Esophagus muscularis mucosa (tissue), 4 donors: Measurements from ENCODE around the gene MCOLN1. TPM values are rescaled to one million over a fixed set of nuclear protein-coding genes. Genes with fewer than 3 reads are reported as not detected.
"Not testable (repeated sequence)": the region's sequence is repeated elsewhere in the genome, so short reads cannot be mapped to it uniquely, and the experiment has no call there.

ENCODE experiments used
- DNase-seq: peaks from one replicate; pipeline ENCODE4 v3.0.0-alpha.2; 2017; ENCODE audit errors: extremely low spot score
- H3K27ac ChIP-seq, 4 donors: fragments of 200-600 bp; sonication (generic); replicated peaks in 1 of 4; 1 replicate in 3 of 4; 2 replicates in 1 of 4; pipeline ENCODE4 v1.5.1; 2016 to 2019; ENCODE audit warnings: mild to moderate bottlenecking in 1 of 4
- H3K27me3 ChIP-seq, 4 donors: fragments of 200-600 bp; sonication (generic); one replicate each; pipeline versions ENCODE4 v1.5.1 to v1.6.0; 2016 to 2019
- H3K36me3 ChIP-seq, 4 donors: fragments of 200-600 bp; sonication (generic); one replicate each; pipeline ENCODE4 v1.5.1; 2016 to 2019
- H3K4me1 ChIP-seq, 4 donors: fragments of 200-600 bp; sonication (generic); one replicate each; pipeline ENCODE4 v1.5.1; 2016 to 2019
- H3K4me3 ChIP-seq, 4 donors: fragments of 200-600 bp; sonication (generic); 1 replicate in 2 of 4; 2 replicates in 2 of 4; pipeline ENCODE4 v1.5.1; 2016 to 2019; ENCODE audit warnings: mild to moderate bottlenecking in 4 of 4, moderate library complexity in 1 of 4
- H3K9me3 ChIP-seq, 4 donors: fragments of 200-600 bp; sonication (generic); 1 replicate in 3 of 4; 2 replicates in 1 of 4; pipeline ENCODE4 v1.5.1; 2016 to 2019
- CTCF ChIP-seq, 3 experiments: fragments of 200-600 bp in 2 of 3; fragments of 450-650 bp in 1 of 3; sonication (generic) in 2 of 3; IDR thresholded peaks; one replicate each; pipeline ENCODE4 v1.5.1; 2017 to 2019; ENCODE audit warnings: antibody characterized with exemption in 3 of 3, mild to moderate bottlenecking in 2 of 3, moderate library complexity in 1 of 3
- EP300 ChIP-seq: sonication (generic); formaldehyde crosslinking; IDR thresholded peaks from one replicate; pipeline ENCODE4 v1.6.1; 2017; ENCODE audit warnings: antibody characterized with exemption
- POLR2A ChIP-seq: fragments of 450-650 bp; IDR thresholded peaks from one replicate; pipeline ENCODE4 v1.6.1; 2017; ENCODE audit warnings: antibody characterized with exemption, moderate library complexity, mild to moderate bottlenecking, low read depth
- POLR2AphosphoS5 ChIP-seq, 2 donors: sonication (generic); formaldehyde crosslinking; IDR thresholded peaks; one replicate each; pipeline ENCODE4 v1.6.1; 2017; ENCODE audit warnings: antibody characterized with exemption in 2 of 2
- WGBS: methylation state at CpG from one replicate; pipeline ENCODE4 v1.1.5; 2018; 5-methylcytosine and 5-hydroxymethylcytosine counted together
- intact Hi-C: fragments of 100-400 bp; cut with DNase I; formaldehyde crosslinking; loops from one replicate; pipeline ENCODE4 v1.15.1; 2023
- total RNA-seq, 4 donors: library from RNA; depleted of rRNA; stranded (reverse); fragments of >200 nt; gene quantifications; one replicate each; pipeline versions ENCODE4 v1.1.0 to v1.2.1, GENCODE V29; 2016

Gene MCOLN1
- total RNA-seq, 4 donors from 2014 or later: 11.3 to 20.7 (median 14.4) TPM

- Histone ChIP-seq H3K4me3 (peak overlapping the region; percentile 78 to 91 (median 88)), H3K27me3 (no peaks in the 10 kb centered on the region), H3K27ac (peak overlapping the region; percentile 90 to 97 (median 94)), H3K9me3 (no peaks in the 10 kb centered on the region), H3K4me1 (peaks cover 13 to 28% (median 25%) of the 10 kb centered on the region in 4 donors), H3K36me3 (peaks cover 34 to 57% (median 45%) of the 10 kb centered on the region in 4 donors)
- TF ChIP-seq POLR2A (no peak), EP300 (no peak), CTCF (IDR thresholded peaks at IDR 0.05) (no peak), POLR2AphosphoS5 (IDR thresholded peaks at IDR 0.05) (no peak)
- intact Hi-C loops: loop anchor here (10.0 kb wide), 1 partner anchor 181 kb away; no protein-coding TSS in a partner anchor
- no peak for DNase-seq
- 37% methylated on average over 16 of the region's 30 CpGs for WGBS
These were observed 13.7 kb downstream of the MCOLN1 start for GRCh38 chr19:7535998-7536695.

DNA sequence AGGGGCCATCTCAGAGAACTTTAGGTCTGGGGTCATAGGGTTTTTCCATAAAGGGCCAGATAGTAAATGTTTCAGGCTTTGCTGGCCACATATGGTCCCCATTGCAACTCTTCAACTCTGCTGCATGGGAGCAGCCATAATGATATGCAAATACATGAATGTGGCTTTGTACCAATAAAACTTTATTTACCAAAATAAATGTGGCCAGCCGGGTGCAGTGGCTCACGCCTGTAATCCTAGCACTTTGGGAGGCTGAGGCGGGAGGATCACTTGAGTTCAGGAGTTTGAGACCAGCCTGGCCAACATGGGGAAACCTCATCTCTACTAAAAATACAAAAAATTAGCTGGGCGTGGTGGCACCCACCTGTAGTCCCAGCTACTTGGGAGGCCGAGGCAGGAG, 16.6 kb downstream of the MCOLN1 start:
- not testable (repeated sequence) for DNase-seq, H3K27me3 ChIP-seq, H3K9me3 ChIP-seq, H3K27ac ChIP-seq, H3K4me3 ChIP-seq
- peaks cover 55 to 71% (median 63%) of the 10 kb centered on the region in 4 donors for H3K36me3 ChIP-seq
- peaks cover 5 to 18% (median 15%) of the 10 kb centered on the region in 4 donors for H3K4me1 ChIP-seq
- intact Hi-C loops: loop anchor here (10.0 kb wide), 1 partner anchor 184 kb away; no protein-coding TSS in a partner anchor
- 94% methylated on average over 2 of the region's 5 CpGs for WGBS

DNA sequence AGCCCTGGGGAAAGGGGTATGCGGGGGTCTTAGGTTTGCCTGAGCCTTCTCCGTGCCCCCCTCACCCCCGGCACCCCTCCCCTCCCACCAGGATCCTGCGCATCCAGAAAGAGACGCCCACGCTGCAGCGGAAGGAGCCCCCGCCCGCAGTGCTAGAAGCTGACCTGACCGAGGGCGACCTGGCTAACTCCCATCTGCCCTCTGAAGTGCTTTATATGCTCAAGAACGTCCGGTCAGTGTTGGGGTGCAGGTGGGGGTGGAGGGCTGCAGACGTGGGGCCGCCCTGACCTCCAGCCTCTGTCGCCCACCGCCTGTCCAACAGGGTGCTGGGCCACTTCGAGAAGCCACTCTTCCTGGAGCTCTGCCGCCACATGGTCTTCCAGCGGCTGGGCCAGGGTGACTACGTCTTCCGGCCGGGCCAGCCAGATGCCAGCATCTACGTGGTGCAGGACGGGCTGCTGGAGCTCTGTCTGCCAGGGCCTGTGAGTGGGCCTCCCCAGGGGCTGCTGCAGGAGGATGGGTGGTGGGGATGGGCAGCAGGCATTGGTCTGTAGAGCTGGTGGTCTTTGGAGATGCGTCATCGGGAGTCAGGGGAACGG, 17.5 kb downstream of the MCOLN1 start:
- TF ChIP-seq CTCF (IDR thresholded peaks at IDR 0.05) (no peak), POLR2AphosphoS5 (IDR thresholded peaks at IDR 0.05) (no peak), EP300 (no peak), POLR2A (no peak)
- Histone ChIP-seq H3K27ac (no peak overlapping the region), H3K9me3 (no peaks in the 10 kb centered on the region), H3K4me3 (no peak overlapping the region), H3K4me1 (peaks cover 5 to 18% (median 13%) of the 10 kb centered on the region in 4 donors), H3K36me3 (peaks cover 58 to 81% (median 70%) of the 10 kb centered on the region in 4 donors), H3K27me3 (no peaks in the 10 kb centered on the region)
- 94% methylated on average over 11 of the region's 28 CpGs for WGBS
- DNase-seq: no peak
- intact Hi-C loops: loop anchor here (10.0 kb wide), 1 partner anchor 185 kb away; no protein-coding TSS in a partner anchor

DNA sequence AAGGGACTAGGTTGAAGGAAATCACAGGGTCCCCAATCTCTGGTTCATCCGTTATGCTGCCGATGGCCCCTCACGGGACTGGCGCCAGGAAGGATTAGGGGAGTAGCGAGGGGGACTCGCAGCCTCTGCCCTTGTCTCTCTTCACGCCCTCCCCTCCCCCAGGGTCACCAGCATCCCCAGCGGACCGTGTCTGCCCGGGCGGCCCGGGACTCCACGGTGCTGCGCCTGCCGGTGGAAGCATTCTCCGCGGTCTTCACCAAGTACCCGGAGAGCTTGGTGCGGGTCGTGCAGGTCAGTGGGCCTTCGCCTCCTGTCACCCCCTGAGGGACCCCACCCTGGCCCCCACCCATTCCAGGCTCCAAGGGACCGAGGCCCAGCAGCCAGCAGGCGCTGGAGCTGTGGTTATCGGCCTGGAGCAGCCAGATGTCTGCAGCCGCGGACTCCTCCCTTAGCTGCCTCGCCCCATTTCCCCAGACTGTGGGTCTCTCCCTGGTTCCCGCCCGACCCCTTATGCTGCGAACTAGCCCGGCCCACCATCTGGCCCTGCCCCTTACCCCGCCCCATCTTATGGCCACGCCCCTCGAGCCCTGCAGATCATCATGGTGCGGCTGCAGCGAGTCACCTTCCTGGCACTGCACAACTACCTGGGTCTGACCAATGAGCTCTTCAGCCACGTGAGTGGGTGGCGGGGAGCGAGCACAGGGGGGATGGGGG, 18.5 kb downstream of the MCOLN1 start:
- no peaks in the 10 kb centered on the region for H3K9me3 ChIP-seq
- DNase-seq: no peak
- no peak overlapping the region for H3K27ac ChIP-seq
- WGBS: 100% methylated on average over 1 of the region's 39 CpGs
- peaks cover 5 to 14% (median 11%) of the 10 kb centered on the region in 4 donors for H3K4me1 ChIP-seq
- H3K27me3 ChIP-seq: no peaks in the 10 kb centered on the region
- intact Hi-C loops: no loop called here
- peaks cover 58 to 91% (median 77%) of the 10 kb centered on the region in 4 donors for H3K36me3 ChIP-seq
- no peak for TF ChIP-seq POLR2AphosphoS5 (IDR thresholded peaks at IDR 0.05)
- TF ChIP-seq POLR2A: no peak
- TF ChIP-seq CTCF (IDR thresholded peaks at IDR 0.05): no peak
- no peak for TF ChIP-seq EP300
- H3K4me3 ChIP-seq: no peak overlapping the region

GRCh38 chr19:7541475-7541824, 19.0 kb downstream of the MCOLN1 start:
- H3K27me3 ChIP-seq: no peaks in the 10 kb centered on the region
- no peak overlapping the region for H3K4me3 ChIP-seq
- TF ChIP-seq EP300 (no peak), POLR2AphosphoS5 (IDR thresholded peaks at IDR 0.05) (no peak), CTCF (IDR thresholded peaks at IDR 0.05) (no peak), POLR2A (no peak)
- H3K27ac ChIP-seq: no peak overlapping the region
- no peaks in the 10 kb centered on the region for H3K9me3 ChIP-seq
- peaks cover under 1 to 9% (median 6%) of the 10 kb centered on the region in 4 donors for H3K4me1 ChIP-seq
- H3K36me3 ChIP-seq: peaks cover 58 to 96% (median 80%) of the 10 kb centered on the region in 4 donors
- 91% methylated on average over 4 of the region's 15 CpGs for WGBS
- intact Hi-C loops: no loop called here
- no peak for DNase-seq
